GM19467 (cell line): ENCODE results near the gene CLEC16A.

ENCODE experiments used
- ATAC-seq: cut with Tn5 transposase; IDR thresholded peaks from one replicate; pipeline ENCODE4 v1.9.1; 2021; ENCODE audit warnings: mild to moderate bottlenecking, moderate library complexity; ENCODE audit not compliant: unreplicated experiment

Gene CLEC16A

DNA sequence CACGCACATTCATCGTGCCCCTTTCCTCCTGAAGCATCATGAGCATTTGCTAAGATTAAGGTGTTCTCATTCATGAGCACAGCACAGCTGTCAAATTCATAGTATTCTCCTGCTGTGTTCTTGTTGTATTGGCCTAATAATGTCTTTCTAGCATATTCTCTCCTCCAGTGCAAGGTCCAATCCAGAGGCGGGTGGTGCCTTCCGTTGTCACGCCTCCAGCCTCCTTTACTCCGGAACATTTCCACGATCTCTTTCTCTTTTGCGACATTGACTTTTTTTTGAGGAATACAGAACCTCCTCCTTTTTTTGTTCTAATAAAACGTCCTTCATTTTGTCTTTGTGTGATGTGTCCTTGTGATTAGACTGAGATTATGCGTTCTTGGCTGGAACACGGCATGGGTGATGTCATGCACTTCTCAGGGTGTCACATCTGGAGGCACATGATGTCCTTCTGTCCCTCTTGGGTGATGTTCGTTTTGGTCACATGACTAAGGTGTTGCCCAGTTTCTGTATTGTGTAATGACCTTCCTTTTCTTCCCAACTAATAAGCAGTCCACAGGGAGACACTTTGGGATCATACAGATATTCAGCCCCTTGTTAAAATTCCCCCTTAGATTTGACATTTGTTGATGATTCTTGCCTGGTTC lies 66.3 kb downstream of the CLEC16A start:
- ATAC-seq: no peak

DNA sequence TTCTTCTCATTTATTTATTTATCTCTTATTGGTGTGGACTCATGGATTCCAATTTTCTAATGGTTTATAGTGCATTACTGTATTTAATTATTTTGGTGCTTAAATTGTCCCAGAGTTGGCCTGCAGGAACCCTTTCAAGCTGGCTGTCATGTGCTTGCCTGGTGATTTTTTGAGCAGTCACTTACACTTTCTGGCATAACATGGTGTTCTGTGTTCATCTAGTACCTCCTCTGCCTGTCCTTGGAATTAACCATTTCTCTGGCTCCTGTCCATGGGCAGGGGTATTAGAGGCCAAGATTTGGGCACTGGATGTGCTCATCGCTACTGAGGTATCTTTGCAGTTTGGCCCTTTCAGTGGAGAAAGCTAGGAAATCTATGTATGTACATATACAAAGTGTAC lies 67.0 kb downstream of the CLEC16A start:
- no peak for ATAC-seq

- no peak for ATAC-seq
Measured at GRCh38 chr16:11012841-11013240, 68.5 kb downstream of the CLEC16A start.

DNA sequence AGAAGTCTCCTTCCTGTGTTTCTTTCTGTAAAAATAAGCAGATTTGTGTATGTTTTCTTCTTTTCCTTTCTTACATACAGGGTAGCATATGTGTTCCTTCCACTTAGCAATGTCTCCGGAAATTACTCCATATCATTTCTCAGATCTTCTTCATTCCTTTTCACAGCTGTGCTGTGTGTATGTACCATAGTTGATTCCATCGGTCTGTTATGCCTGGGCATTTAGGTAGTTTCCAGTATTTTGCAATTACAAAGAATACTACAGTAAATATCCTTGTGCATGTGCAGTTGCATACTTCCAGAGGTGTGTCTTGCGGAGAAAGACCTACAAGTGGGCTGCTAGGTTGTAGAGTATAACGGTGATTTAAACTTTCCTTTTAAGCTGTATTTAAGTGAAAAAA lies 69.8 kb downstream of the CLEC16A start:
- no peak for ATAC-seq

DNA sequence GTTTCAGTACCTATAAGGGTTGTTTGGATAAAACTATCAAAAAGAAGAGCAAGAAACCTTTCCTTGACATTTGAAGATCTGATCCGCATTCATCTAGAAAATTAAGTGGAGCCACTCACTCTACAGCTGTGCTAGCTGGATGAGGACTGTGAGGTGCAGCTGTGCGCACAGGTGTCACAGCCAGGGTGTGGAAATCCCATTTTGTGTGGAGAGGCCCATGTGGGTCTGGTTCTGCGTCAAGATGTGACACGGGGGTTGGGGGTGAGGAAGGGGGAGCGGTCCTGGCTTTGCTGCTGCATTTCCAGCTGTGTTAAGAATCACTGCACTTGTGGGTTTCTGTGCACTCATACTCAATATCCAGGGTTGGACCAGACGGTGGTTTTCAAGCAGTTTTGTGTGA lies 70.7 kb downstream of the CLEC16A start:
- no peak for ATAC-seq

GRCh38 chr16:11015607-11016006 lies 71.2 kb downstream of the CLEC16A start:
- ATAC-seq: no peak

DNA sequence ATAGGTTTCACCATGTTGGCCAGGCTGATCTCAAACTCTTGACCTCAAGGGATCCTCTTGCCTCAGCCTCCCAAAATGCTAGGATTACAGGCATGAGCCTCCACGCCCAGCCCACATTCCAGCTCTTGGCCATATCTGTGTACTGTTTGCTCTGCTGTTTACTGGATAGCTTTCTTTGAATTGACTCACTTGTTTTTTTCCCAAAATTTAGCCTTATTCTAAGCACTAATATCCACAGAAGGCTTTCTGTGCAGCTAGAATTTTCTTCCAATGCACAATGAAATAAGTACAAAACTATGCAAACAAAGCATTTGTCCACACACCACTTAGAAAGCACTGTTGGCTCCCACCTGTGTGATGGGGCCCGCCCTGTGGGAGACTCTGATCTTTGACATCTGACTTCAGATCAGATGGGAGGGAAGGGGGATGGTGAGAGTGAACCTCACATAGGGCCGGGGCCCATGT lies 72.2 kb downstream of the CLEC16A start:
- ATAC-seq: no peak

DNA sequence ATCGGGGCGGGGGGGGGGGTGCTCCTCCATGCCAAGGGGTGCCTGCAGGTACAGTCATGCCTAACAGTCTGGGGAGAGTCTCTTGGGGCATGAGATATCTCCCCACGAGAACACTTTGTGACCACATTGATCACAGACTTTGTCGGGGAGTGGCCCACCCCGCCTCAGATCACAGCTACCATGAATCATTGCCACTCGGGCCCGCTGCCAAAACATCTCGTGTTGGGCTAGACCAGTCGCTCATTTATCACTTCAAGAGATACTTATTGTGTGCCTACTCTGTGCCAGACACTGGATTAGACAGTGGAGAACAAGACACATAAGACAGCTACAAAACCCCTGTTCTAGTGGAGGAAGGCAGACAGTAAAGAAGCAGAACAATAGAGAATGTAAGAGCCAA lies 72.6 kb downstream of the CLEC16A start:
- ATAC-seq: no peak

GRCh38 chr16:11017499-11017898 lies 73.1 kb downstream of the CLEC16A start:
- ATAC-seq: no peak

DNA sequence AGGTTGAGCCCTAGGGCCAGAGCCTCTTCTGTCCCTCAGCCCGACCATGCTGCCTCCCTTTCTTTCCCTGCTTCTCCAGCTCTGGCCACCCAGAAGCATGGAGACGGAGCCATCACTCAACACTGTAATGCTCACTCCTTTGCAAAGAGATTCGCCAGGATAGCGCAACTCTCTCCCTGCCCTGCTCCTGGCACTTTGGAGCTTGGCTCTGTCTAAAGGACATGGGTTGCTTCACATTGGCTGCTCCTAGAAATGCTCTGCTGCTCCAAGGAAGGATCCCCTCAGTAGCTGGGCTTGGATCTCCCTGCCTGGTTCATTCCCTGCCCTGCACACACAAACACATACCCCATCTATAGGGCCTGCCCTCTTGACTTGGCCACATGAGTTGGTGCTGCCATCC lies 76.0 kb downstream of the CLEC16A start:
- no peak for ATAC-seq

DNA sequence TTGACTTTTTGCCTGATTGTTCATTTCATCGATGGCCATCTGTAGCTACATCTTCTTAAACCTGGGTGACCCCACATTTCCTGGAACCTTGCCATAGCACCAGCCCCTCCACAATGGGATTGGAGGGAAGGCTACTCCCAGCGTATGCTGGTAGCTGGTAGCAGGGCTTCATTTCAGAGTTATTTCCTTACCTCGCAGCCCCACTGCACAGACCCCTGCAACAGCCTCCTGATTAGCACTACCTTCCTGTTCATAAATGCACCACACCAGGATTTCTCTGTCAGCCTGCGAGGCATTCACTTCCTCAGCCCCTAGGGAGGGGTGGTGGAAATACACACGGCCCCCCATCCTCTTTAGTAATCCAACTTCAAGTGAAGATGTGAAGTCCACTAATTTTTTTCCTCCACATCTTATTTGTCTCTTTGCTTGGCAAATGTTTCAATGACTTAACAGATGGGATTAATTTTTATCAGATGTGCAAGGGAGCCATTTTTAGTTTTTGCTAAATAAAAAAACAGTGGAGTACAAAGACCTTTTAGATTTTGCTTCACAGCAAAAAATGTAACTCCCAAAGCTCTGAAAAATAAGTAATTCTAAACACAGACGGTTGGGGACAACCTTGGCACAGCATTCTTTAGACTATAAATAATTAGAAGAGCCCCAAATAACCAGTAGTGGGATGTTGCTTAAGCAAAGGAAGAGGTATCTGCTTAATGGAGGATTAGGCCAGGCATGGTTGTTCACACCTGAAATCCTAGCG lies 76.6 kb downstream of the CLEC16A start:
- ATAC-seq: no peak

- no peak for ATAC-seq
Measured at GRCh38 chr16:11022002-11022401, 77.6 kb downstream of the CLEC16A start.

DNA sequence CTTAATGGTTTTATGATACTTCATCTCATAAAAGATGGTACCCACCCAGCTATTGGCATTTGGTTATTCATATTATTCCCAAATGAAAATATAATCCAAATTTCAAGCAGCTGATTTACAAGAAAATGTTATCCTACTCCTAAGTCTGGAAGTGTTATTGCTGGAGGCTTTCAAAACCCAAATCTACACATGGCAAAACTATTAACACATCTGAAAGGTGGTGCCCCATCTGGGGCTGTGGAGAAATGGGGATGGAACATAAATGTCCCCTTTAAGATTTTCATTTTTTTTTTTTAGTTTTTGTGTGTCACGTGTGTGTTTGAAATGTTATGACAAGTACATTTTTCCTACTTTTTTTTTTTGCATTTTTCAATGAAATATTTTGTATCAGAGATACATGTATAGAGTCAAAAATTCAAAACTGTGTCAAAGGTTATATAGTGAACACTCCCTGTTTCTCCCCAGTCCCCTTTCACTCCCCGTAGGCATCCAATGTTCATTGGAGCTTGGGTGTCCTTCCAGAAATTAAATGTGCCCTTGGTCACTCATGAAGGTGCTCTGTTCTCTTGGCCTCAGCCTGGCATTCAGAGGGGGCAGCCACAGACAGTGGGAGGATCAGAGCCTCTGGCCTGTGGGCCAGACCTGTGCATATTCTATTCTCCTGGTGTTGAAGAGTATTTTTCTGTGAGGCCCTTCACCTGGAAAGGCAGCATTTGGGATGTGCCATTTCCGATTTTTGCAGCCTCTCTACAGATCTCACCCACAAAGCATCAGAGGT lies 79.1 kb downstream of the CLEC16A start:
- no peak for ATAC-seq

GRCh38 chr16:11024333-11025053 lies 80.1 kb downstream of the CLEC16A start:
- ATAC-seq: no peak

DNA sequence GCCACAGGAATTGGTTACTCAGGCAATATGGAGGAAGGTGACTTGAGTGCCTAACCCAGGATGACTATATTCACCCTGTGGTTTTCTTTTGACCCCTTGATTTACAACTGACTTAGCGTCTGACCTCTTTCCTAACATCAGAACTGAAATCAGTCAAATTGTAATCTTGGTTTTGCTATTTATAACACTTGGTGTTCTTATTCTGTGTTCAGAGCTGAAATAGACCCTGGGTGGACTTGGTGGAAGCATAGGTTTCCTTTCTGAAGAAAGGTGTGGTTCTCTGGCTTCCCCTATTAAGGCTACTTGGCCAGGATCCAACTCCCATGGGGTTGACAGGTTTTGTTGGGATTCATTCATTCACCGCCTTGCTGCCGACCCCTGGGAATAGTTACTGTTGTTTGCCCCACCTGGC lies 80.8 kb downstream of the CLEC16A start:
- no peak for ATAC-seq

GRCh38 chr16:11029948-11030347 lies 85.6 kb downstream of the CLEC16A start:
- no peak for ATAC-seq

- ATAC-seq: no peak
Measured at GRCh38 chr16:11030990-11031510, 86.7 kb downstream of the CLEC16A start.

GRCh38 chr16:11032000-11032921 lies 87.9 kb downstream of the CLEC16A start:
- no peak for ATAC-seq

- ATAC-seq: no peak
Measured at GRCh38 chr16:11032922-11033291, 88.5 kb downstream of the CLEC16A start.
